PC-9 (cell line): ENCODE data around the gene TCF12. TPM values are rescaled to one million over a fixed set of nuclear protein-coding genes. Genes with fewer than 3 reads are reported as not detected.

Source experiments
- BruUV-seq: library from RNA; stranded (reverse); fragments of 400-500 nt; replicated peaks from 2 replicates; lab custom pipeline; 2021; lab: Mats Ljungman, UMichigan
- CTCF ChIA-PET: fragments of 300-600 bp; sonication (Branson Sonifier 250); formaldehyde crosslinking; loops from one replicate; lab custom pipeline; 2022; ENCODE audit warnings: antibody characterized with exemption; lab: Charles Lee
- POLR2A ChIA-PET: fragments of 300-600 bp; sonication (Branson Sonifier 250); formaldehyde crosslinking; loops from one replicate; lab custom pipeline; 2022; ENCODE audit warnings: antibody characterized with exemption; ENCODE audit not compliant: unreplicated experiment; lab: Charles Lee
- DNase-seq, 2 experiments: peaks; one replicate each; pipeline versions ENCODE4 v3.0.0 to v3.0.0-alpha.2; 2015 to 2022; ENCODE audit warnings: mixed read lengths in 1 of 2
- H2AFZ ChIP-seq: fragments of 200-600 bp; sonication (generic); 2 replicates; pipeline ENCODE4 v1.8.1; 2017; ENCODE audit warnings: antibody characterized with exemption
- H3F3A ChIP-seq: fragments of 200-600 bp; sonication (generic); 2 replicates; pipeline ENCODE4 v1.8.1; 2017; ENCODE audit warnings: antibody characterized with exemption, mild to moderate bottlenecking, low read depth; ENCODE audit not compliant: insufficient read depth
- H3K27ac ChIP-seq: fragments of 200-600 bp; sonication (generic); 2 replicates; pipeline ENCODE4 v1.6.1; 2016; ENCODE audit warnings: mixed run types
- H3K27me3 ChIP-seq: fragments of 200-600 bp; sonication (generic); 2 replicates; pipeline ENCODE4 v1.6.1; 2016; ENCODE audit warnings: low read depth, mixed run types; ENCODE audit not compliant: insufficient read depth
- H3K36me3 ChIP-seq: fragments of 200-600 bp; sonication (generic); 2 replicates; pipeline ENCODE4 v1.6.1; 2016; ENCODE audit warnings: low read depth, mixed run types
- H3K4me1 ChIP-seq: fragments of 200-600 bp; sonication (generic); replicated peaks from 2 replicates; pipeline ENCODE4 v1.6.1; 2016; ENCODE audit warnings: mixed run types; ENCODE audit not compliant: insufficient read depth
- H3K4me2 ChIP-seq: fragments of 200-600 bp; sonication (generic); 2 replicates; pipeline ENCODE4 v1.6.1; 2017; ENCODE audit warnings: mixed run types
- H3K4me3 ChIP-seq: fragments of 200-600 bp; sonication (generic); 2 replicates; pipeline ENCODE4 v1.6.1; 2016; ENCODE audit warnings: mixed run types
- H3K79me2 ChIP-seq: fragments of 200-600 bp; sonication (generic); 2 replicates; pipeline ENCODE4 v1.6.1; 2017; ENCODE audit warnings: low read depth, mixed run types
- H3K9me2 ChIP-seq: fragments of 200-600 bp; sonication (generic); 2 replicates; pipeline ENCODE4 v1.8.1; 2017; ENCODE audit warnings: mild to moderate bottlenecking; ENCODE audit not compliant: insufficient read depth
- H3K9me3 ChIP-seq: fragments of 200-600 bp; sonication (generic); 2 replicates; pipeline ENCODE4 v1.8.1; 2016; ENCODE audit warnings: low read depth; ENCODE audit not compliant: insufficient read depth
- H4K20me1 ChIP-seq: fragments of 200-600 bp; sonication (generic); 2 replicates; pipeline ENCODE4 v1.8.1; 2017; ENCODE audit not compliant: insufficient read depth
- CTCF ChIP-seq: fragments of 200-600 bp; sonication (generic); conservative IDR thresholded peaks from 2 replicates; pipeline ENCODE4 v1.6.1; 2017; ENCODE audit warnings: mixed run types, antibody characterized with exemption, mild to moderate bottlenecking, moderate library complexity
- EZH2 ChIP-seq: fragments of 200-600 bp; sonication (generic); IDR thresholded peaks from 2 replicates; pipeline ENCODE4 v1.8.0; 2017; ENCODE audit warnings: antibody characterized with exemption, low read depth
- intact Hi-C: fragments of 100-400 bp; cut with micrococcal nuclease; formaldehyde crosslinking; loops from one replicate; pipeline ENCODE4 v1.10.0; 2022; ENCODE audit not compliant: unreplicated experiment
- total RNA-seq: library from RNA; stranded (reverse); gene quantifications from 2 replicates; pipeline ENCODE4 v1.2.3, GENCODE V29; 2021

The TCF12 gene
- total RNA-seq, 1 experiment from 2014 or later = 60.1 TPM

GRCh38 chr15:57064033-57064432, 145.6 kb downstream of the TCF12 start:
- Histone ChIP-seq H3K27me3 (no peaks in the 10 kb centered on the region), H3K4me3 (no peak overlapping the region), H3K36me3 (no peaks in the 10 kb centered on the region), H3K4me2 (no peak overlapping the region), H3F3A (no peaks in the 10 kb centered on the region), H2AFZ (no peak overlapping the region), H3K9me3 (no peaks in the 10 kb centered on the region), H4K20me1 (no peaks in the 10 kb centered on the region), H3K79me2 (peaks cover 6% of the 10 kb centered on the region; the same call in 1 of the 2 replicates), H3K4me1 (peaks cover 11% of the 10 kb centered on the region), H3K9me2 (no peaks in the 10 kb centered on the region), H3K27ac (no peak overlapping the region)
- BruUV-seq = no TSS peak
- intact Hi-C loops = no loop called here
- no peak for TF ChIP-seq EZH2
- no peak for TF ChIP-seq CTCF
- no peak for DNase-seq
- ChIA-PET CTCF (no interaction called here), POLR2A (no interaction called here)

GRCh38 chr15:57069423-57069822, 151.0 kb downstream of the TCF12 start:
- H3K9me3 ChIP-seq = no peaks in the 10 kb centered on the region
- H3K79me2 ChIP-seq = no peaks in the 10 kb centered on the region
- ChIA-PET POLR2A (no interaction called here), CTCF (no interaction called here)
- TF ChIP-seq CTCF (no peak), EZH2 (no peak)
- H3K4me2 ChIP-seq = no peak overlapping the region
- no peaks in the 10 kb centered on the region for H3K27me3 ChIP-seq
- no peak overlapping the region for H3K27ac ChIP-seq
- no TSS peak for BruUV-seq
- H3K9me2 ChIP-seq = no peaks in the 10 kb centered on the region
- no peaks in the 10 kb centered on the region for H4K20me1 ChIP-seq
- H3K36me3 ChIP-seq = no peaks in the 10 kb centered on the region
- no peak overlapping the region for H2AFZ ChIP-seq
- no peaks in the 10 kb centered on the region for H3F3A ChIP-seq
- no peaks in the 10 kb centered on the region for H3K4me1 ChIP-seq
- intact Hi-C loops = no loop called here
- no peak for DNase-seq
- no peak overlapping the region for H3K4me3 ChIP-seq

- no peaks in the 10 kb centered on the region for H3K9me2 ChIP-seq
- H3K79me2 ChIP-seq = no peaks in the 10 kb centered on the region
- H3K4me2 ChIP-seq = no peak overlapping the region
- no peaks in the 10 kb centered on the region for H3K4me1 ChIP-seq
- H2AFZ ChIP-seq = no peak overlapping the region
- no peaks in the 10 kb centered on the region for H3K9me3 ChIP-seq
- H3K27ac ChIP-seq = no peak overlapping the region
- DNase-seq = no peak
- no peaks in the 10 kb centered on the region for H3F3A ChIP-seq
- no peaks in the 10 kb centered on the region for H3K36me3 ChIP-seq
- no peak overlapping the region for H3K4me3 ChIP-seq
- H4K20me1 ChIP-seq = no peaks in the 10 kb centered on the region
- POLR2A ChIA-PET = no interaction called here
- BruUV-seq = no TSS peak
- H3K27me3 ChIP-seq = no peaks in the 10 kb centered on the region
- CTCF ChIA-PET = no interaction called here
- intact Hi-C loops = no loop called here
- TF ChIP-seq EZH2 (no peak), CTCF (no peak)
Observed at GRCh38 chr15:57070674-57071073, 152.2 kb downstream of the TCF12 start.
